Naive thymus-derived CD8-positive, alpha-beta T cell (primary cell): ENCODE measurements around the gene SLC30A4. TPM values are rescaled to one million over a fixed set of nuclear protein-coding genes. Genes with fewer than 3 reads are reported as not detected.

Source experiments
- ATAC-seq, 2 donors: fragments of 150-1000 bp; cut with Tn5 transposase in 1 of 2; sonication (Bioruptor Pico), chemical (Tn5 transposase) in 1 of 2; 1 replicate in 1 of 2; 2 replicates in 1 of 2; pipeline ENCODE4 v1.10.0; 2021; ENCODE audit warnings: mild to moderate bottlenecking in 2 of 2, moderate library complexity in 2 of 2
- POLR2A ChIA-PET: fragments of 350-600 bp; sonication (Branson Sonifier 250); formaldehyde crosslinking; loops from one replicate; lab custom pipeline; 2021; ENCODE audit warnings: antibody characterized with exemption; lab: Charles Lee
- DNase-seq, 10 donors: peaks; one replicate each; pipeline versions ENCODE4 v3.0.0 to v3.0.0-alpha.2; 2020 to 2022
- H3K27ac Mint-ChIP-seq, 10 donors: one replicate each; pipeline ENCODE4 v1.8.0; 2020 to 2022; ENCODE audit warnings: mild to moderate bottlenecking in 10 of 10, mixed read lengths in 10 of 10, moderate library complexity in 4 of 10, inconsistent platforms in 1 of 10
- H3K27me3 Mint-ChIP-seq, 5 donors: one replicate each; pipeline ENCODE4 v1.8.0; 2021 to 2022; ENCODE audit warnings: mixed read lengths in 5 of 5
- H3K36me3 Mint-ChIP-seq, 3 donors: one replicate each; pipeline ENCODE4 v1.8.0; 2020 to 2022; ENCODE audit warnings: mixed read lengths in 3 of 3, mild to moderate bottlenecking in 2 of 3, inconsistent platforms in 1 of 3
- H3K4me1 Mint-ChIP-seq, 4 donors: one replicate each; pipeline ENCODE4 v1.8.0; 2021 to 2022; ENCODE audit warnings: mixed read lengths in 4 of 4
- H3K4me3 Mint-ChIP-seq, 10 donors: one replicate each; pipeline ENCODE4 v1.8.0; 2020 to 2022; ENCODE audit warnings: mild to moderate bottlenecking in 10 of 10, mixed read lengths in 10 of 10, moderate library complexity in 6 of 10, inconsistent platforms in 1 of 10
- H3K9me3 Mint-ChIP-seq, 9 donors: one replicate each; pipeline ENCODE4 v1.8.0; 2020 to 2022; ENCODE audit warnings: mixed read lengths in 9 of 9, mild to moderate bottlenecking in 3 of 9, inconsistent platforms in 1 of 9, moderate library complexity in 1 of 9
- polyA plus RNA-seq, 3 donors: library from polyadenylated mRNA; unstranded; fragments of 300-500 nt; fragmentation: Illumina TruSeq; gene quantifications; one replicate each; pipeline ENCODE4 v1.2.3, GENCODE V29; 2021
- total RNA-seq, 8 experiments: library from RNA in 2 of 8; stranded (reverse) in 2 of 8; gene quantifications; one replicate each; pipeline ENCODE4 v1.2.3 and lab custom pipeline; 2021 to 2026

Gene SLC30A4
- total and polyA plus RNA-seq, 5 experiments from 2014 or later, result 1.9 to 6.7 (median 2.9) TPM

- Mint-ChIP-seq H3K27me3 (no peaks in the 10 kb centered on the region), H3K4me3 (no peak overlapping the region), H3K4me1 (no peaks in the 10 kb centered on the region), H3K9me3 (no peaks in the 10 kb centered on the region), H3K36me3 (peaks cover 0 to 5% (median 2%) of the 10 kb centered on the region in 3 donors), H3K27ac (no peak overlapping the region)
- POLR2A ChIA-PET, result no interaction called here
- DNase-seq, result no peak
- no peak for ATAC-seq
Measured at GRCh38 chr15:45496658-45497057, 25.9 kb downstream of the SLC30A4 start.

GRCh38 chr15:45495588-45495987 is 27.0 kb downstream of the SLC30A4 start:
- Mint-ChIP-seq H3K4me3 (no peak overlapping the region), H3K9me3 (no peaks in the 10 kb centered on the region), H3K27me3 (no peaks in the 10 kb centered on the region), H3K36me3 (peaks cover 0 to 5% (median 5%) of the 10 kb centered on the region in 3 donors), H3K27ac (no peak overlapping the region), H3K4me1 (no peaks in the 10 kb centered on the region)
- POLR2A ChIA-PET, result no interaction called here
- ATAC-seq (no peak), DNase-seq (no peak)

- POLR2A ChIA-PET, result no interaction called here
- H3K9me3 Mint-ChIP-seq, result no peaks in the 10 kb centered on the region
- peaks cover 0 to 28% (median 8%) of the 10 kb centered on the region in 3 donors for H3K36me3 Mint-ChIP-seq
- ATAC-seq (no peak), DNase-seq (no peak)
- H3K27ac Mint-ChIP-seq, result no peak overlapping the region
- H3K27me3 Mint-ChIP-seq, result no peaks in the 10 kb centered on the region
- no peaks in the 10 kb centered on the region for H3K4me1 Mint-ChIP-seq
- no peak overlapping the region for H3K4me3 Mint-ChIP-seq
Measured at GRCh38 chr15:45489690-45490238, 32.8 kb downstream of the SLC30A4 start.

- Mint-ChIP-seq H3K27ac (no peak overlapping the region), H3K27me3 (no peaks in the 10 kb centered on the region), H3K9me3 (no peaks in the 10 kb centered on the region), H3K4me1 (no peaks in the 10 kb centered on the region), H3K36me3 (peaks cover 0 to 30% (median 8%) of the 10 kb centered on the region in 3 donors), H3K4me3 (no peak overlapping the region)
- DNase-seq, result no peak
- POLR2A ChIA-PET, result no interaction called here
- ATAC-seq, result no peak
Measured at GRCh38 chr15:45486317-45486716, 36.2 kb downstream of the SLC30A4 start.

- Mint-ChIP-seq H3K27ac (peak overlapping the region in 2 of 10 donors; percentile 34 to 41), H3K4me1 (no peaks in the 10 kb centered on the region), H3K27me3 (no peaks in the 10 kb centered on the region), H3K4me3 (no peak overlapping the region), H3K9me3 (no peaks in the 10 kb centered on the region), H3K36me3 (peaks cover 0 to 14% (median 0%) of the 10 kb centered on the region in 3 donors)
- DNase-seq (no peak), ATAC-seq (no peak)
- POLR2A ChIA-PET, result no interaction called here
Measured at GRCh38 chr15:45481135-45481534, 41.4 kb downstream of the SLC30A4 start.

GRCh38 chr15:45476410-45476809 is 46.1 kb downstream of the SLC30A4 start:
- Mint-ChIP-seq H3K4me3 (no peak overlapping the region), H3K9me3 (no peaks in the 10 kb centered on the region), H3K4me1 (no peaks in the 10 kb centered on the region), H3K36me3 (no peaks in the 10 kb centered on the region), H3K27ac (no peak overlapping the region), H3K27me3 (peaks cover 1 to 19% (median 7%) of the 10 kb centered on the region in 5 donors)
- DNase-seq, result no peak
- POLR2A ChIA-PET, result no interaction called here
- ATAC-seq, result no peak

DNA sequence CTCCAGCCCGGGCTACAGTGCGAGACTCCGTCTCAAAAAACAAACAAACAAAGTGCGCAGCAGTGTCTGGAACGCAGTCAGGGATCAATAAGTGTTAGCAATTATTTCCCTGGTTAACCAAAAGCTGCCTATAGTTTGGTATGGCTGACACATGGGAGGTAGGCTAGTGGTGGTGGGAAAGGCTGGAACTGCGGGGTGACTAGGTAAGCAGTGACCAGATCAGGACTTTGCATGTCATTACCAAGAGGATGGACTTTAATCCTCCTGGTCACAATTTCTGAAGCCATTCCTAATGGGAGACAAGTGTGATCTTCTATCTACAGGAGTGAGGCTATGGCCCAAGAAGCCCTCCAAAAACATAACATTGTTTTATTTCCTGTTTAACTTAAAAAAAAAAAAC is 47.8 kb downstream of the SLC30A4 start:
- POLR2A ChIA-PET, result no interaction called here
- Mint-ChIP-seq H3K9me3 (no peaks in the 10 kb centered on the region), H3K4me3 (no peak overlapping the region), H3K4me1 (no peaks in the 10 kb centered on the region), H3K27me3 (peaks cover 3 to 29% (median 13%) of the 10 kb centered on the region in 5 donors), H3K36me3 (no peaks in the 10 kb centered on the region), H3K27ac (no peak overlapping the region)
- ATAC-seq (no peak), DNase-seq (no peak)

GRCh38 chr15:45473068-45473467 is 49.5 kb downstream of the SLC30A4 start:
- no peak overlapping the region for H3K4me3 Mint-ChIP-seq

GRCh38 chr15:45471151-45471550 is 51.4 kb downstream of the SLC30A4 start:
- Mint-ChIP-seq H3K9me3 (no peaks in the 10 kb centered on the region), H3K27me3 (peaks cover 11 to 52% (median 28%) of the 10 kb centered on the region in 5 donors), H3K36me3 (no peaks in the 10 kb centered on the region), H3K4me1 (peaks cover 0 to 3% (median 0%) of the 10 kb centered on the region in 4 donors), H3K4me3 (no peak overlapping the region), H3K27ac (no peak overlapping the region)
- ATAC-seq (no peak), DNase-seq (no peak)
- POLR2A ChIA-PET, result no interaction called here

More at GRCh38 chr15:45473068-45473467, 49.5 kb downstream of the SLC30A4 start:
- Mint-ChIP-seq H3K27ac (no peak overlapping the region), H3K9me3 (no peaks in the 10 kb centered on the region), H3K36me3 (no peaks in the 10 kb centered on the region), H3K4me1 (peaks cover 0 to under 1% (median 0%) of the 10 kb centered on the region in 4 donors), H3K27me3 (peaks cover 8 to 45% (median 24%) of the 10 kb centered on the region in 5 donors)
- ATAC-seq, result no peak
- DNase-seq, result no peak
- POLR2A ChIA-PET, result no interaction called here

GRCh38 chr15:45469441-45469840 is 53.1 kb downstream of the SLC30A4 start:
- peaks cover 11 to 52% (median 28%) of the 10 kb centered on the region in 5 donors for H3K27me3 Mint-ChIP-seq
- no peaks in the 10 kb centered on the region for H3K36me3 Mint-ChIP-seq
- POLR2A ChIA-PET, result no interaction called here
- H3K4me1 Mint-ChIP-seq, result peaks cover 0 to 3% (median 0%) of the 10 kb centered on the region in 4 donors
- no peak overlapping the region for H3K27ac Mint-ChIP-seq
- no peak for DNase-seq
- no peak overlapping the region for H3K4me3 Mint-ChIP-seq
- H3K9me3 Mint-ChIP-seq, result no peaks in the 10 kb centered on the region
- ATAC-seq, result no peak

GRCh38 chr15:45469027-45469426 is 53.5 kb downstream of the SLC30A4 start:
- no peak for DNase-seq
- no peak overlapping the region for H3K27ac Mint-ChIP-seq
- peaks cover 0 to 5% (median 0%) of the 10 kb centered on the region in 4 donors for H3K4me1 Mint-ChIP-seq
- H3K27me3 Mint-ChIP-seq, result peaks cover 11 to 52% (median 28%) of the 10 kb centered on the region in 5 donors
- no peaks in the 10 kb centered on the region for H3K36me3 Mint-ChIP-seq
- H3K9me3 Mint-ChIP-seq, result peaks cover 0 to 1% (median 0%) of the 10 kb centered on the region in 9 donors
- ATAC-seq, result no peak
- H3K4me3 Mint-ChIP-seq, result no peak overlapping the region
- POLR2A ChIA-PET, result no interaction called here

DNA sequence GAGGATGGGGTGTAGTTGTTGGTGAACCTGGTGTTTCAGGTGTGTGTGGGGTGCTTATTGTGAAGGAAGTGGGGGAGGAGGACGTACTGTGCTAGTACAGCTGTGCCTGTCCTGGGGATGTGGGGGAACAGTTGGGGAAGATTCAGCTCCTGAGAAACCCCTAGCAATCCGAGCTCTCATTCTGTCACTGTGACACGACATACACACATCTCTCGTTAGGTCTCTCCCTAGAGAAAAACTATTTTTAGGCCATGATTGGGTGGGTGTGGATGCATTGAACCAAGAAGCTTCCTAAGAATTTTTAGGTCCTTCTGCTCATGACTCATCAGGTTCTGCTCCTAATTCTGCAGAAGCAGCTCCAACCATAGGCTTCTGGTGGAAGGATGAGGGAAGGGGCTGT is 54.3 kb downstream of the SLC30A4 start:
- POLR2A ChIA-PET, result no interaction called here
- no peak overlapping the region for H3K27ac Mint-ChIP-seq
- H3K4me1 Mint-ChIP-seq, result peaks cover 0 to 6% (median 0%) of the 10 kb centered on the region in 4 donors
- peaks cover 11 to 52% (median 28%) of the 10 kb centered on the region in 5 donors for H3K27me3 Mint-ChIP-seq
- no peak for ATAC-seq
- H3K36me3 Mint-ChIP-seq, result no peaks in the 10 kb centered on the region
- DNase-seq, result no peak
- H3K4me3 Mint-ChIP-seq, result no peak overlapping the region
- H3K9me3 Mint-ChIP-seq, result peaks cover 0 to 3% (median 0%) of the 10 kb centered on the region in 9 donors

GRCh38 chr15:45458746-45459403 is 63.7 kb downstream of the SLC30A4 start:
- Mint-ChIP-seq H3K27ac (peak overlapping the region in 5 of 10 donors; percentile 6 to 84 (median 15)), H3K4me3 (peak overlapping the region; percentile 19 to 95 (median 76)), H3K4me1 (peaks cover 10 to 43% (median 34%) of the 10 kb centered on the region in 4 donors), H3K9me3 (peaks cover 0 to under 1% (median 0%) of the 10 kb centered on the region in 9 donors), H3K27me3 (no peaks in the 10 kb centered on the region), H3K36me3 (no peaks in the 10 kb centered on the region)
- POLR2A ChIA-PET, result interaction anchor here (0.6 kb wide), 1 partner anchor 22 kb away, joined by 5 read pairs; no protein-coding TSS in a partner anchor
- DNase-seq (peak; percentile 61 to 90 (median 78)), ATAC-seq (peak; percentile 17 to 19)
